ENCODE measurements around the gene OR5A1.
"Not testable (repeated sequence)": the region's sequence is repeated elsewhere in the genome, so short reads cannot be mapped to it uniquely, and the experiment has no call there.

The OR5A1 gene

DNA sequence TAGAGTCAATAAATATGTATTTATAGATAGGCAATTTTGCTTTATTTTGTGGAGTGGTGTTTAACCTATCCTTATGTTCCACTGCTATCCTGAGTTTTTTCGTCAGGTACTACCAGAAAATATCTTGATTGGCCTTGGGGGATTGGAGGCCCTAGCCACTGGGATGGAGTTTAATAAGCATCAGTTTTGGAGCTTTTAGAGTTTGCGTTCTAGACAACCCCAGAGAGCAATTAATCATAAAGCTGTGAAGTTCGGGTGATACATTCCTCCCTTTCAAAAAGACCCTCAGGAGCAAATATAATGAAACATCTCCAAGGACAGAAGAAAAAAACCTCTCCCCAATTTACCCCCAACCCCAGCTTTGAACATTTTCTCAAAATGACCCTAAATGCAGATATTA is at the start of gene OR5A1:
Gene OR5A1, plus strand, starts transcription at position 301 of the 400 bp plus-strand sequence. CDS start 6,700 bp downstream, outside the sequence.
- DNase-seq = no peak

DNA sequence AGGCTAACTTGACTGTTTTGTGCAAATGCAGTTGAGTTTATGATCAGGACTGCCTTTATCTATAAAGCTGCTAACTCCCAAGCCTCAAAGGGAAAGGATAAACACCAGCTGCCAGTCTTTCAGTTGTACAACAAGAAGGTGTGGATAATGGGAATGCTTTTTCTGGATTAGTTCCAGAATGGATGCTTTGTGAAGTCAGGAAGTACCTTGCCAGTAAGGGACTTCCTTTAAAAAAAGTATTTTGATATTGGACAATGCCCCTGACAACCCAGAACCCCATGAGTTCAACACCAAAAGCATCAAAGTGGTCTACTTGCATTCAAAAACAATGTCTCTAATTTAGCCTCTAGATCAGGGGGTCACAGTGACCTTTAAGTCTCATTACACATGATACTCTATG is 42.1 kb upstream of the OR5A1 start:
- no peak for DNase-seq

DNA sequence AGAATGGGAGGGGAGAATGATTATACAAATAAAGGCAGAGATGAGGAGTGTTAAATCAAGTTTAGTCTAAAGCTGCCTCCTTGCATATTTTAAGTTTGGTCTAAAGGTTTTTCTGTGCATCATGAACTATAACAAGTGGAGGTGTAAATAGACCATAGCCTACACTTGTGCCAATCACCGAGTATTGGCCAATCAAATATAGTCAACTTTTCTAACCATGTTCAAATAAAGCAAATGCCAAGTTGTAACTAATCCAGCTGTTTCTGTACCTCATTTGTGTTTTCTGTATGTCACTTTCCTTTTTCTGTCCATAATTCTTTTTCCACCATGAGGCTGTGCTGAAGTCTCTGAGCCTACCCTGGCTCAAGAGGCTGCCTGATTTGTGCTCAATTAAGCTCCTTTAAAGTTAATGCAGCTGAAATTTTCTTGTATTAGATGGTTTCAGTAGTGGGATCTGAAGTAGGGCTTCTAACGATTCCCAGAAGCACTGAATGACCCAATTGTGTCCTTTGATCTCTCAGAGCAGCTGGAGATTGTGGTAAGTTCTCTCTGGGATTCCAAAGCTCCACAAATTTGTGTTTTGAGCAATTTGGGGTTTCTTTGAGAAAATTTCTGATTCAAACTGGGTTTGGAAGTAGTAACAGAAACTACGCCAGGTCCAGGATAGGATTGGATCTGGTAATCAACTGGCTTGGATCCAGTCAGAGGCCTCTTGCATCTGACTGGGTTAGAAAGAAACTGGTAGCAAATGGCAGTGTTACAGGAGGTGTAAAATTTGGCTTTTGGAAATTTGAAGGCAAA is 35.6 kb upstream of the OR5A1 start:
- DNase-seq = no peak

DNA sequence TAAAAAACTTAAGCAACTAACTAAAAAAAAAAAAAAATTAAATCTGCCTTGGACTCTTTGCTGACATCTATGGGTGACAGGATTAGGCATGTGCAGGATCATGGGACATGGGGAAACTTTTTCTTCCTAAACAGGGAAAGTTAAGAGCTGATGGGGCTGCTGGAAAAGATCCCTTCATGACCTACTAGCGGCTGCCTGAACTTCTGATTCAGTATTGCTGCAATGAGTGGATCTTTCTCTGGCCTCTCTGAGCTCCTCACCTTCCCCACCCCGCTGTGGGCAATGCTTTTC is 35.1 kb upstream of the OR5A1 start:
- DNase-seq = no peak

DNA sequence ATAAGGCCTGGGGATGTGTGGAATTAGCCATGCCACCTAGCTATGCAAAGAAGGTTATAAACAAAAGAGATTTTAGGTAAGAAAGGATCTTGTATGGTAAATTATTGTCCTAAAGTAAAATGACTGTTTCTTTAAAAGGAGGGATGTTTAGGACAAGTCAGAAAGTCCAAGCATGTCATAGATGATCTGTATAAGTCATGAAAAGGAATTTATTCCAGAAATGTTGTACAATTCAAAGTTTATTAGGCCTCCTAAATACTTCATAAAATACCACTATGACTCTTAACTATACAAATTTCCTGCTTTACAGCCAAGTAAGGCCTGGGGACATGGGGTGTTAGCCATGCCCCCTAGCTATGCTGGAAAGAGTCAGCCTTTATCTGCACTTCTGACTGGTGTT is 32.7 kb upstream of the OR5A1 start:
- DNase-seq = no peak

DNA sequence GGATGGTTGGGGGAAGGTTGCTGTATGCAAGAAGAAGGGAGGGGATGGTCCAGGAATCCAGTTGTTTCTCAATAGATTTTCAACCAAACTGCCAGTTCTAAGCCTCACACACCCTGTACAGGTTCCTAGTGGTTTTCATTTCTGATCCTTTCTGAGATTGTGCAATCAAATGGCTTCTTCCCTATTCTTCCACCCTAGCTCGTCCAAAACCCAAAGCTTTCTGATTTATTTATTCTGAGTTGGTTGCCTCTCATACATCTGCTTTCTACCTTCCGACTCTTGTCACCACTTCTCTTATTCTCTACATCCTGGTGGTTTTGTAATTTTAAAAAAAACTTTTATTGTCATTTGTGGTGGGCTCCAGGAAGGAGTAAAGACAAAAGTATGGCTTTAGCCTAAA is 22.6 kb upstream of the OR5A1 start:
- no peak for DNase-seq

DNA sequence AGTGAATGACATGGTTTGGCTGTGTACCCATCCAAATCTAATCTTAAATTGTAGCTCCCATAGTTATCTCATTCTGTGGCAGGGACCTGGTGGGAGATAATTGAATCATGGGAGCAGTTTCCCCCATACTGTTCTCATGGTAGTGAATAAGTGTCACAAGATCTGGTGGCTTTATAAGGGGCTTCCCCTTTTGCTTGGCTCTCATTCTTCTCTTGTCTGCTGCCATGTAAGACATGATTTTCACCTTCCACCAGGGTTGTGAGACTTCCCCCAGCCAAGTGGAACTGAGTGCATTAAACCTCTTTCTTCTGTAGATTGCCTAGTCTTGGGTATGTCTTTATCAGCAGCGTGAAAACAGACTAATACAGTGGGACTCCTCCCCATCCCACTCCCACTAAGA is 21.2 kb upstream of the OR5A1 start:
- DNase-seq = no peak

DNA sequence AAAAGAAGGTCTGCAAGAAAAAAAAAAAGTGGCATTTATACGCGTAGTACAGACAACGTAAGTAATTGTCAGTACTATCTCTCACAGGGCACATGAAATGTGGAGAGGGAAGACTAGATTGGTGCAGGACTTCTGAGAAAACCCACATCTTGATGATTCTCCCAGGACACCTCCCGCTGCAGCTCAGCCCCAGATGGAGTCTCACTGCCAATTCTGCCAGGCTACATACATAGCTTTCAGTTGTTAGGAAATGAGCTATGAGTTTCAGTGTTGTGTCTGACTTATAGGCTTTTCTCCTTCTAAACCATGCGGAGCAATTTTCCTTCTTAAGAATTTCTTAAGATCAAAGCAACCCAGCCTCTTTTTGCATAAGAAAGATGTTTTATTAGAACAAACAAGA is 19.7 kb upstream of the OR5A1 start:
- DNase-seq = no peak

DNA sequence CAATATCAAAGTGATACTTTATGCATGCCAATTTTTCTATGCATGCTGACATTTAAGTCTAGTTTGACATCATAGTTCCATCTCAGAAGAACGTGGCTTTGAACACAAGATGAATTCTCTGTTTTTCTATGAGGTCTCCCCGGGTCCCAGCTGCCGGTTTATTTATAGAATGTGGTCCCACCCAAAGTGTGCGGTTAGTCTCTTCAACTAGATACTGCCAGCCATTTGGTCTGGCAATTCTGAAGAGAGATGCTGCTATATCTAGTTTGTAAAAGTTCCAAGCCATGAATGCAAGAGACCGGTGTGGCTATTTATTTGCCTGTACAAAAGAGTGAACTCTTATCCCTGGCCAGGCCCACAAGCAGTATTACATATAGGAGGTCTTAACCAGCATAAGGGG is 19.2 kb upstream of the OR5A1 start:
- no peak for DNase-seq

DNA sequence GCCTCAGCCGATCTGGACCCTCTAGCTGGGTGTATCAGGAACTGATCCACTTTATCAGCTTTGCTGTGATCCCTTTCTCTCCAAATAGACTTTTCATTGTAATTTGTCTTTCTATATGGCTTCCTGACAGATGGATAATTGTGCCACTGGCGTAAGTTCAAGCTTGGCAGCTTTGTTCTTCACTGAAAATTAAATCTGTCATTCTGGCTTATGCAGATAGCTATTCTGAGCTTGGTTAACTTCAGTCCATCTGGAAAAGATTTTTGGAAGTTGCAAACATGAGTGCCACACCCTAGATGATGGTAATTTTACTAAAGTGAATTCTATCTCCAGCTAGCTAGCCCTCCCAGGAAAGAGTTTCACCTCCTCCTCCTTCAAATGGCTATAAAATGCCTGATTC is 18.1 kb upstream of the OR5A1 start:
- no peak for DNase-seq

DNA sequence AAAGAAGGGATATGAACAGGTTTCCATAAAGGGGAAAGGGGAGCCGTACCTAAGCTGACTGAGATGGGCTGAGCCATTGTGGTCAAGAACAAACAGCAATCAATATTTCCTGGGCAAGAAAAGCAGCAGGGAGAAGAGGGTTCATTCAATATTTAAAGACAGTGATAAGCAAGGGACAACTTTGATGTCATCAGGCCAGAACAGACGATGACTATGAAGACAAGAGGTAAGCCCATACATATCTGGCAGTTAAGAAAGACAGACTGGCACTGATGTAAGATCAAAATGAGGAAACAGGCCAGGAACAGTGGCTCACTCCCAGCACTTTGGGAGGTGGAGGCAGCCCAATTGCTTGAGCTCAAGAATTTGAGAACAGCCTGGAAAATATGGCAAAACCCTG is 12.4 kb upstream of the OR5A1 start:
- DNase-seq = no peak

DNA sequence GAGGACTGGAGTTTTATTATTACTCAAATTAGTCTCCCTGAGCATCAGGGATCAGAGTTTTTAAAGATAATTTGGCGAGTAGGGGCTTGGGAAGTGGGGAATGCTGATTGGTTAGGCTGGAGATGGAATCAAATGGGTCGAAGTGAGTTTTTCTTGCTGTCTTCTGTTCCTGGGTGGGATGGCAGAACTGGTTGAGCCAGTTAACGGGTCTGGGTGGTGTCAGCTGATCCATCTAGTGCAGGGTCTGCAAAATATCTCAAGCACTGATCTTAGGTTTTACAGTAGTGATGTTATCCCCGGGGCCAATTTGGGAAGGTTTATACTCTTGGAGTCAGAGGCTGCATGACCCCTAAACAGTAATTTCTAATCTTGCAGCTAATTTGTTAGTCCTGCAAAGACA is 11.1 kb upstream of the OR5A1 start:
- DNase-seq = no peak

DNA sequence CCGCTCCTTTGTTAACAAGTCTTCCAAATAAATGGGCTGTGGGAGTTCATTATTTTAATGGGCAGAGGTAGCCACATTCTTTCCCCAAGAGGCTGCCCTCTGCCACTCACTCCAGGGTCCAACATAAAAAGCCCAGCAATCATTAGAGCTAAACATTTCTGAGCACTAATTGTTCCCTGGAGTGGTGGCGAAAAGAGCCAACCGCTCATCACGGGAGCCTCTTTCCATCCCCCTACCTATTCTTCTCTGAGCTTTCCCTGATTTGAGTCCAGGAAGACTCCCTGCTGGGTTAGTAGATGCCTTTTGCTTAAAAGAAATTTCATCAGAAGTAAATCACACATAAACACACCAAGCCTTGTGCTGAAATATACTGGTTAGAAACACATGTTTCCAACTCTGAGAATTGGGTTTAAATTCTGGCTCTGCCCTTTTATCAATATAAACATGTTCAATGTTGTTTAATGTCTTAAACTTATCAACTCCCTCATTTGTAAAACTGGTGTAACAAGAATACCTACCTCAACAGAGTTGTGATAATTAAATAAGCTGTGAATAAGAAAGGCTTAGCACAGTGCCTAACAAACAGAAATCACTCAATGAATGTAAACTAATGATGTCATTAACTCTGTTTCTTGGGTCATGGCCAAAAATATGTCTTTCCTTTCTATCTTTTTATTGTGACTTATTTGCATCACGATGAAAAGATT is 9.8 kb upstream of the OR5A1 start, which contains the start of gene OR5A2:
Gene OR5A2, minus strand, starts transcription at position 53 of the 707 bp plus-strand sequence. CDS start 3,460 bp downstream, outside the sequence.
- no peak for DNase-seq

DNA sequence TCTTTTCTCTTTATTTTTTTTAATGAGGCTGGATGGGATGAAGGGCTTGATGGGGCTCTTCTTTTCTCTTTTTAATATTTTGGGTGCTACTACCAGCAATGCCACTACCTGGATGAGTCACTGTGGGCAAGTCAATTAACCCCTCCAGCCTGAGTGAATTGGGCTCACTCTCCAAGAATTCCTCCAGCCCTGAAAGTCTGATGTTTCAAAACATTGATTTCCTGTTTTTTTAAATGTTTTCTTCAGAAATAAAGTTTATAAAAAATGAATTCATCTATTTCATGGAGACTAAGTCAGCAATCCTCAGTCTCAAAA is 9.2 kb upstream of the OR5A1 start:
- DNase-seq = no peak

DNA sequence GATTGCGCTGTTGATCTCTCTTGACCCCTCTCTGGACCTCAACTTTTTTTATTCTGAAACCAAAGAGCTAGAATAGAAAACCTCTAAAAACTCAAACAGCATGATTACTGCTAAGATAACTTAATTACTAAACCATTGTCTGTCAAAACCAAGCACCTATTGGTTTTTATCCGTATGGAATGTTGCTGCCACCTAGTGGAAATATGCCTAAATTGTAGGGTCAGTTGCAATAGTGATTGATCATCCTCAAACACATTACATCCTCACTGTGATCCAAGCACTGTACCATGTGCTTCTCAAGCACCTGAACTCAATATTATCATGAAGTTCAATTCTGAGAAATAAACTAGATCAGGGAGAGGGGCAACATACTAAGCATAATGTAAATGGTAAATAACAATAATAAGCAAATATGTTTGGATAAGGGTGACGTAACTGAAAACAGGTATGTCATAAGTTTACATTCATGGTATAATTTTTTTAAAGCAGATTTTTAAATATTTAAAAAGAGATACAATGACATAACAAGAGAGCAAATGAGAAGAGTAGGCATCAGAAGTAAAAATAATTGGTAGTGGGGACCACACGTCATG is 6.2 kb upstream of the OR5A1 start:
- DNase-seq = no peak

DNA sequence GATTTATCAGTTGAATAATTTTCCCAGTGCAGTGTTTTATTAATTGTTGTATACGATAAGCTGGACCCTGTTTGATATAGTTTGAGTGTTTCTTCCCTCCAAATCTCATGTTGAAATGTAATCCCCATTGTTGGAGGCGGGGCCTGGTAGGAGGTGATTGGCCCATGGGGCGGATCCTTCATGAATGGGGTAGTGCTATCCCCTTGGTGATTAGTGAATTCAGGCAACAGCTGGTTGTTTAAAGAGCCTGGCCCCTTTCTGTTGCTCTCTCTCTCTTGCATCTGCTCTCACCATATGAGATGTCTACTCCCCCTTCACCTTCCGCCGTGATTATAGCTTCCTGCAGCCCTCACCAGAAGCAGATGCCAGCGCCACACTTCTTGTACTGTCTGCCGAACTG is 1.5 kb downstream of the OR5A1 start:
- DNase-seq = no peak

DNA sequence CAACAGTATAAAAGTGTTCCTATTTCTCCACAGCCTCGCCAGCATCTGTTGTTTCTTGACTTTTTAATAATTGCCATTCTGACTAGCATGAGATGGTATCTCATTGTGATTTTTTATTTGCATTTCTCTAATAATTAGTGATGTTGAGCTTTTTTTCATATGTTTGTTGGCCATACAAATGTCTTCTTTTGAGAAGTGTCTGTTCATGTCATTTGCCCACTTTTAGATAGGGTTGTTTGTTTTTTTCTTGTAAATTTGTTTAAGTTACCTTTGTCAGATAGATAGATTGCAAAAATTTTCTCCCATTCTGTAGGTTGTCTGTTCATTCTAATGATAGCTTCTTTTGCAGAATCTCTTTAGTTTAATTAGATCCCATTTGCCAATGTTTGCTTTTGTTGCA is 9.4 kb downstream of the OR5A1 start:
- DNase-seq = not testable (repeated sequence)

DNA sequence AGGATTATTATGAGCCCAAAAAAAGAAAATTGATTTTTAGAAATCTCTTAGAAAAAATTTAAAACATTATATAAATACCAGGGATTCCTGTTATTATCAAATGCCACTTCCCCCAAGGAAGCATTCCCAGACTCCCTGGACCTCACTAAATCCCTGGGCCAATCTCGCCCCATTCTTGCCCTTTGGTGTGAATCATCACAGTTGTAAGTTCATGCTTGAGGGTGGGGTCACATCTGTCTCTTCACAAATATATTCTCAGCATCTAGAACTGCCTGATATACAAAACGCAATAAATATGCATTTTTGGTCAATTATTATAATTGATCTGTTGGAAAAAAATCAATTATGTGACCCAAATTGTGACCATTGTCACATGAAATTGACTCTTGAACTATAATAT is 12.2 kb downstream of the OR5A1 start:
- DNase-seq = no peak

DNA sequence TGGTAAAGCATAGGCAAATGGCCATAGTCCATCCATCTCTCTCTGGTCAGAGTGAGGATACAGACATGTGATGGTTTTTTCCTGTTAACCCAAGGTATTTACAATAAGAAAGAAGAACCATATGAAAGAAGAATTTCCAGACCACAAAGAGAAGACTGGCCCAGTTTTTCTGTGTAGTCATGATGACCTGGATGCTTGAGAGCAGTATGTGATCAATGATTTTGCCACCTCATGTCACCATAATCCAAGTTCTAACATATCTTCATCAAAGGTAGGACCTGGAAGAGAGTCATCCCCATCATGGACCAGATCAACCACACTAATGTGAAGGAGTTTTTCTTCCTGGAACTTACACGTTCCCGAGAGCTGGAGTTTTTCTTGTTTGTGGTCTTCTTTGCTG is 20.4 kb downstream of the OR5A1 start, which contains the start of gene OR4D6:
Gene OR4D6, plus strand, starts transcription at position 301 of the 400 bp plus-strand sequence. Its CDS starts 0 bp downstream, at position 301.
- no peak for DNase-seq

DNA sequence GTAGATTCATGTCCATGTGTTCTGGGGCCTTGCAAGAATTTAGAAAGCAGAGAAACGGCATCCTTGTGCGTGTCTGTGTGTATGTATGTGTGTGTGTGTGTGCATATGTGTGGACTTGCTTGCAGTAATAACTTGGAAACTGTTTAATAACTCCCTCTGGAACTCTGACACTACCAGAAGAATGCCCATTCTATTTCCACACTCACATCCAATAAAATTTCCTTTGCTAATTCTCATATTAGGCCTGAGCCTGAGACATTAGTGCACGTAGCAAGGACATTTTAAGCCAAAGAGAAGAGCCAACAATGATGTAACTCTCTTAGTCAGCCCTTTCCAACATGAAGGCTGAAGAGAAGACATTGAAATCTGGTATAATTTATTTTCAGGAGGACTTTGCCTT is 23.6 kb downstream of the OR5A1 start:
- no peak for DNase-seq

DNA sequence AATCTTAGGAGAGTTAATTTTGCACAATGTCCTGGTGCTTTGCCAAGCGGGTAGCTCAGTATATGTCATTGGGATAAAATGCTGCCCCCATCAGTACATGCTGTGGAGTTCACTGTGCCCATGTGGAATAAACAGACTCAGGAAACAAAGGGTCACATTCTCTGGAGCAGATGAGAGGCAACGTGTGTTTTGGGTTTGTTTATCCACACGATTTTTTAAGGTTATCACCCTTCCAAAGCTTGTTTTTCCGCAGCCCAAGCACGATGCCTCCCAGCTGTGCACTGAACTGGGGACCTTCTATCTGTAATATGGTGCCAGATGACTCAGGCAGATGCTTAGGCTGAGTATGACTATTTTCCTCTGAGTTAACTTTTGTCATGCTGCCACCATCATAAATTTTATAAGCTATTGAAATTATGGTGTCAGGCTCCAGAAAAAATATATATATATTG is 26.9 kb downstream of the OR5A1 start:
- DNase-seq = no peak

DNA sequence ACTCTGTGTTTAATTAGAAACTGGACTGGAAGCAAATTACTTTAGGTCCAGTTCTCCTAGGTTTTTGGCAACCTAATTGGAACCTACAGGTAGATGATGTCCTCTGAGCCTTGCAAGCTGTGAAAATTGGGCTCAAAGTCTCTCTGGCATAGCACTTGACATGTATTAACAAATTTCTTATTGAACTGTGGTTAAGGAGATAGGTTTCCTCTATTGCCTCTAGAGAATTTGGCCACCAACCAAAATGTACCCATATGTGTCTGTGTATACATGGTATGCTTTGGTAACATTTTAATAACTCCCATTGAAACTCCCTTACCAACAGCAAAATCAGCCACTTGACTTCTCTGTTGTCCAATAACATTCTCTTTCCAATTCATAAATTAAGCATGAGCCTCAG is 36.7 kb downstream of the OR5A1 start, which contains the start of gene OR4D10:
Gene OR4D10, plus strand, starts transcription at position 301 of the 400 bp plus-strand sequence. CDS start 4,115 bp downstream, outside the sequence.
- DNase-seq = no peak

DNA sequence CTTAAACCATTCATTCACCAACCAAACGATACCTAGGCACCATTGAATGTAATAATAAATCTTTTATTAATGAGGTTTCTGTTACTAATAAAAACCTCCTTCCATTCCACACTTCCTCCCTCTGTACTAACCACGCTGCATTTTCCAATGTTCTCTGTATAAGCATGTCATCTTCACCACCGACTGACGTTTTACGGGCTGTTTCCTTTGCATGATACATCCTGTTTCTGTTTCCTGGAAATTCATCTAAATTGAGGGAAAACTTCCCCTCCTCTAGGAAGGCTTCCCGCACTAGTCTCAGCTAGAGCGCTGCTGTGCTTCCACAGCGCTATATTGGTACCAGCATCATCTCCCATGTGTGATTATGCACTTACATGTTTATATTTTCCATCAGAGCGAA is 38.9 kb downstream of the OR5A1 start:
- DNase-seq = no peak

DNA sequence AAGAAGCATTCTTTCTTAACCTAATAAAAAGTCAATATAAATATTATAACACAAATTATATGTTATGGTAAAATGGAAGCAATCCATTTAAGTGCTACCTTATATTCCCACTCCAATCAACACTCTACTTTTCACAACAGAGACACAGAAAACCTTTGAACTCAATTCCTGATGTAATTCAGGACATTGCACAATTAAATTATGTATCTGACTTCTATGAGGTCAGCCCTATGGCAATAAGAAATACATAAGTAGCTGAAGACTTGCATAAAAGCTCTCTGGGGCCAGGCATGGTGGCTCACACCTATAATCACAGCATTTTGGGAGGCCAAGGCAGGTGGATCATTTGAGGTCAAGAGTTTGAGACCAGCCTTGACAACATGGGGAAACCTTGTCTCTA is 43.6 kb downstream of the OR5A1 start:
- no peak for DNase-seq

Data from T1000 (cell line).